ENCODE data around the gene KIF25.

KIF25 gene

GRCh38 chr6:168020242-168020641 lies 22.8 kb downstream of the KIF25 start:
- no peak for FAIRE-seq

GRCh38 chr6:168021581-168021980 lies 24.1 kb downstream of the KIF25 start:
- no peak for FAIRE-seq

- FAIRE-seq: no peak
Measured at GRCh38 chr6:168022488-168023321, 25.2 kb downstream of the KIF25 start.

- FAIRE-seq: no peak
Measured at GRCh38 chr6:168024951-168025510, 27.6 kb downstream of the KIF25 start.

GRCh38 chr6:168025831-168026710 lies 28.6 kb downstream of the KIF25 start:
- FAIRE-seq: no peak

GRCh38 chr6:168026925-168027324 lies 29.5 kb downstream of the KIF25 start:
- no peak for FAIRE-seq

GRCh38 chr6:168027521-168027920 lies 30.1 kb downstream of the KIF25 start:
- no peak for FAIRE-seq

- FAIRE-seq: no peak
Measured at GRCh38 chr6:168028181-168028580, 30.7 kb downstream of the KIF25 start.

GRCh38 chr6:168029459-168030217 lies 32.2 kb downstream of the KIF25 start:
- FAIRE-seq: no peak

- no peak for FAIRE-seq
Measured at GRCh38 chr6:168030218-168030746, 32.8 kb downstream of the KIF25 start.

GRCh38 chr6:168030908-168031307 lies 33.4 kb downstream of the KIF25 start:
- no peak for FAIRE-seq

- FAIRE-seq: no peak
Measured at GRCh38 chr6:168031411-168031971, 34.0 kb downstream of the KIF25 start.

GRCh38 chr6:168032005-168032760 lies 34.7 kb downstream of the KIF25 start:
- no peak for FAIRE-seq

GRCh38 chr6:168033791-168034190 lies 36.3 kb downstream of the KIF25 start:
- FAIRE-seq: no peak

GRCh38 chr6:168034537-168034936 lies 37.1 kb downstream of the KIF25 start:
- no peak for FAIRE-seq

- FAIRE-seq: no peak
Measured at GRCh38 chr6:168035098-168035660, 37.7 kb downstream of the KIF25 start.

GRCh38 chr6:168035661-168036545 lies 38.4 kb downstream of the KIF25 start:
- FAIRE-seq: no peak

GRCh38 chr6:168037242-168037641 lies 39.8 kb downstream of the KIF25 start:
- no peak for FAIRE-seq

GRCh38 chr6:168037856-168038255 lies 40.4 kb downstream of the KIF25 start:
- no peak for FAIRE-seq

GRCh38 chr6:168038576-168039140 lies 41.2 kb downstream of the KIF25 start:
- no peak for FAIRE-seq

All from G401.6 (cell line).